ENCODE measurements around the gene CCDC74B.
"Not testable (repeated sequence)": the region's sequence is repeated elsewhere in the genome, so short reads cannot be mapped to it uniquely, and the experiment has no call there.

Gene CCDC74B

DNA sequence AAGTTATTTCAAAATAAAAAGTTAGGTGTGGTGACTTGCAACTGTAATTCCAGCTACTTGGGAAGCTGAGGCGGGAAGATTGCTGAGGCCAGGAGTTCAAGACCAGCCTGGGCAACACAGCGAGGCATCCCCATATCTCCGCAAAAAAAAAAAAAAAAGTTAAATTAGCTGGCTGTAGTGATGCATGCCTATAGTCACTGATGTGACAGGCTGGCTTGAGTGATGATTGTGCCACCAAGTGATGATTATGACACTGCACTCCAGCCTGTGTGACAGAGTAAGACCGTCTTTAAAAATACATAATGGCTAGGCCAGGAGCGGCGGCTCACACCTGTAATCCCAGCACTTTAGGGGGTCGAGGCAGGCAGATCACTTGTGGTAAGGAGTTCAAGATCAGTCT lies 25.0 kb upstream of the CCDC74B start:
- DNase-seq (ENCODE audit: low read depth, low spot score) = no peak
- no peak overlapping the region for H3K9ac ChIP-seq (ENCODE audit: insufficient read length, low read depth)
- no peak for TF ChIP-seq SUZ12 (IDR thresholded peaks at IDR 0.05; ENCODE audit: extremely low read depth, insufficient read depth, insufficient read length)
- TF ChIP-seq YY1 (IDR thresholded peaks at IDR 0.05; ENCODE audit: insufficient read depth, insufficient read length) = no peak
- no peak for TF ChIP-seq ZNF274 (IDR thresholded peaks at IDR 0.05; ENCODE audit: low read depth, low read length)
- H3K9me3 ChIP-seq (ENCODE audit: insufficient read depth, low read length) = no peaks in the 10 kb centered on the region
- H3K4me1 ChIP-seq (ENCODE audit: insufficient read depth, insufficient read length) = no peaks in the 10 kb centered on the region
- peaks cover 95% of the 10 kb centered on the region for H3K36me3 ChIP-seq (ENCODE audit: insufficient read depth, insufficient read length, low read length)
- no peaks in the 10 kb centered on the region for H3K27me3 ChIP-seq (ENCODE audit: insufficient read depth, insufficient read length)
- no peak overlapping the region for H3K4me3 ChIP-seq (ENCODE audit: insufficient read length, low read depth)

DNA sequence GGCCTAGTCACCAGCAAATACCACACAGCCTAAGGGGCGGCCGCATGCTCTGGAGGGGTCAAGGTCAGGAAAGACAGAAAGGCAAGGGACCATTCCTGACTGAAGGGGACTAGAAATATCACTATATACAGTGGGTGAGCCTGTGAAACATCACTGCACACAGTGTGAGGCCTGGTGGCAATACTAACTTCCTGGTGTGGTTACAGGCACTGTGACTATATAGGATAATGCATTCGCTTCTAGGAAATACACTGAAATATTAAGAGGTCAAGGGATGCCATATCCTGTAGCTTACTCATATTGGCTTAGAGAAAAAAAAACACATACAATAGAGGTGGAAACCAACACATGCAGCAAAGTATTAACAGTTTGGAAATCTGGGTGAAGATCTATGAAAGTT lies 24.3 kb upstream of the CCDC74B start:
- H3K9ac ChIP-seq (ENCODE audit: insufficient read length, low read depth); H3K4me1 ChIP-seq (ENCODE audit: insufficient read depth, insufficient read length); H3K4me3 ChIP-seq (ENCODE audit: insufficient read length, low read depth); H3K9me3 ChIP-seq (ENCODE audit: insufficient read depth, low read length); H3K27me3 ChIP-seq (ENCODE audit: insufficient read depth, insufficient read length); DNase-seq (ENCODE audit: low read depth, low spot score): not testable (repeated sequence)
- H3K36me3 ChIP-seq (ENCODE audit: insufficient read depth, insufficient read length, low read length) = peaks cover 94% of the 10 kb centered on the region

DNA sequence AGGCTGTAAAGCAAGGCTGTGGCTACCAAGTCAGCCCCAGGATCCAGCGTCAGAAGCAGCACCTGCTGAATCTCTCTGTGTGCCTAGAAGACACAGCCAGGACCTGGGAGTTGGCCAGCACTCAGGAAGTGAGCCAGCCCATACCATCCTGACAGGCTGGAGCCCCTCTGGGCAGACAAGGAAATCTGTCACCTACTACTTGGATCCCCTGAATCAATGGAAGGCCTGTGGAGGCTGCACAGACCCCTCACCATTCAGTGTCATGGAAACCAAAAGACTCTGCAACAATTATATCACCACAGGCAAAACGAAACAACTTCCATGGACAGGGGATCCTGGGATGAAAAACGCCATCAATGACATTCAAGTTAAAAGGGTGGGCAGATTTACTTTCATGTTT lies 21.7 kb upstream of the CCDC74B start:
- not testable (repeated sequence) for H3K9ac ChIP-seq (ENCODE audit: insufficient read length, low read depth); H3K9me3 ChIP-seq (ENCODE audit: insufficient read depth, low read length); DNase-seq (ENCODE audit: low read depth, low spot score); H3K4me3 ChIP-seq (ENCODE audit: insufficient read length, low read depth); H3K27me3 ChIP-seq (ENCODE audit: insufficient read depth, insufficient read length); H3K4me1 ChIP-seq (ENCODE audit: insufficient read depth, insufficient read length)
- peaks cover 86% of the 10 kb centered on the region for H3K36me3 ChIP-seq (ENCODE audit: insufficient read depth, insufficient read length, low read length)

DNA sequence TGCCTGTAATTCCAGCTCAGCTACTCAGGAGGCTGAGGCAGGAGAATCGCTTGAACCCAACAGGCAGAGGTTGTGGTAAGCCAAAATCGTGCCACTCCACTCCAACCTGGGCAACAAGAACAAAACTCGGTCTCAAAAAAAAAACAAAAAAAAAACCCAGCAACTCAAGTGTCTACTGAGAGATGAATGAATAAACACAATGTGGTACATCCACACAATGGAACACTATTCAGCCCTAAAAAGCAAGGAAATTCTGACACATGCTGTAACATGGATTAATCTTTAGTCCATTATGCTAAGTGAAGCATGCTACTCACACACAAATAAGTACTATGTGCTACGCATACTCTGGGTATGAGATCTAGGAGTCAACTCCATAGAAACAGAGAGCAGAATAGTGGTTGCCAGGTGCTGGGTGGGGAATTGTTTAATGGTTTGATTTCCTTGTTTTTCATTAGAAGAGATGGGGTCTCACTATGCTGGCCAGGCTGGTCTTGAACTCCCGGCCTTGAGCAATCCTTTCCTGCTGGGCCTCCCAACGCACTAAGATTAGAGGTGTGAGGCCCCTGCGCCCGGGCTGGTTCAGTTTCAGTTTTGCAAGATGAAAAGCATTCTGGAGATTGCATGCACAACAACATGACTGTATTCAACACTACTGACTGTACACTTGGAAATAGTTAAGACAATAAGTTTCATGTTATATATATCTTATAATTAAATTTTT lies 20.5 kb upstream of the CCDC74B start:
- Histone ChIP-seq H3K36me3 (ENCODE audit: insufficient read depth, insufficient read length, low read length) (peaks cover 80% of the 10 kb centered on the region), H3K4me3 (ENCODE audit: insufficient read length, low read depth) (no peak overlapping the region), H3K9me3 (ENCODE audit: insufficient read depth, low read length) (no peaks in the 10 kb centered on the region), H3K27me3 (ENCODE audit: insufficient read depth, insufficient read length) (no peaks in the 10 kb centered on the region), H3K9ac (ENCODE audit: insufficient read length, low read depth) (no peak overlapping the region), H3K4me1 (ENCODE audit: insufficient read depth, insufficient read length) (no peaks in the 10 kb centered on the region)
- no peak for DNase-seq (ENCODE audit: low read depth, low spot score)
- TF ChIP-seq SUZ12 (IDR thresholded peaks at IDR 0.05; ENCODE audit: extremely low read depth, insufficient read depth, insufficient read length) (no peak), ZNF274 (IDR thresholded peaks at IDR 0.05; ENCODE audit: low read depth, low read length) (no peak), YY1 (IDR thresholded peaks at IDR 0.05; ENCODE audit: insufficient read depth, insufficient read length) (no peak)

DNA sequence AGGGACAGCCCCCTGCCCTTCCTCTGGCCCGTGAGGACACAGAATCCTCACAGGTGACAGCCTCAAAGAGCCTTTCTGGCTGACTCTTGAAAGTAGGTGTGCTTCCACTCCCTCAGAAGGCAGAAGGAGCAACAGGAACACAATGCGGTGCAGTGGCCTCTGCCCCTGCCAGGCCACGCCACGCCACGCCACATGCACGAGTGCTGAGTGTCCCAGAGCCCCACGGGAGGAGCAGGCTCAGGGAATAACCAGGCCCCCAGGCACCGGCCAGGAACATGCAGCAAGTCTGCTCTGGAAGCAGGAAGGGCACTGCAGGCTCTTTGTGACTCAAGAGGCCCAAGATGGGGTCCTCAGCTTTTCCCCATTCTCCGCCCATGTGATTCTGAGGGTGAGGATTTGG lies 18.1 kb upstream of the CCDC74B start:
- H3K4me3 ChIP-seq (ENCODE audit: insufficient read length, low read depth) = no peak overlapping the region
- no peak for TF ChIP-seq SUZ12 (IDR thresholded peaks at IDR 0.05; ENCODE audit: extremely low read depth, insufficient read depth, insufficient read length)
- no peak for TF ChIP-seq ZNF274 (IDR thresholded peaks at IDR 0.05; ENCODE audit: low read depth, low read length)
- TF ChIP-seq YY1 (IDR thresholded peaks at IDR 0.05; ENCODE audit: insufficient read depth, insufficient read length) = no peak
- peaks cover 75% of the 10 kb centered on the region for H3K36me3 ChIP-seq (ENCODE audit: insufficient read depth, insufficient read length, low read length)
- no peaks in the 10 kb centered on the region for H3K9me3 ChIP-seq (ENCODE audit: insufficient read depth, low read length)
- H3K9ac ChIP-seq (ENCODE audit: insufficient read length, low read depth) = no peak overlapping the region
- no peak for DNase-seq (ENCODE audit: low read depth, low spot score)
- no peaks in the 10 kb centered on the region for H3K27me3 ChIP-seq (ENCODE audit: insufficient read depth, insufficient read length)
- H3K4me1 ChIP-seq (ENCODE audit: insufficient read depth, insufficient read length) = no peaks in the 10 kb centered on the region

DNA sequence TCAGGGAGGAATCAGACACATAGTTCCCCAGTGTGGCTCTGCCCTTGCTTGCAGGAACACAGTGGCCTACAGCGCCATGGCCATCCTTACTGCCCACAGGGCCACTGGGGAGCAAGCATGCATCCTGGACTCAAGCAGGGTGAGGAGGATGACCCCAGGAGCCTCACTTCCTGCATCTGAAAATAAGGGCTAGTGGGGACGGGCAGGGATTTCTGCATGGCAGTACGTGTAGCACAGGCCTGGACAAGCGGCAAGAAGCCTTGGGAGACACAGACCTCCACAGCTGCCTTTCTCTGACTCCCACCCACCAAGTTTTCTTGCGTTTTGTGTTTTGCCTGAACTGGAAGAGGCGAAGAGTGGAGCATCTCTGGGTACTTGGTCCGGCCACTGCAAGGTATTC lies 17.6 kb upstream of the CCDC74B start:
- not testable (repeated sequence) for H3K27me3 ChIP-seq (ENCODE audit: insufficient read depth, insufficient read length); H3K9me3 ChIP-seq (ENCODE audit: insufficient read depth, low read length); H3K4me3 ChIP-seq (ENCODE audit: insufficient read length, low read depth); H3K9ac ChIP-seq (ENCODE audit: insufficient read length, low read depth); H3K4me1 ChIP-seq (ENCODE audit: insufficient read depth, insufficient read length); DNase-seq (ENCODE audit: low read depth, low spot score)
- peaks cover 72% of the 10 kb centered on the region for H3K36me3 ChIP-seq (ENCODE audit: insufficient read depth, insufficient read length, low read length)

DNA sequence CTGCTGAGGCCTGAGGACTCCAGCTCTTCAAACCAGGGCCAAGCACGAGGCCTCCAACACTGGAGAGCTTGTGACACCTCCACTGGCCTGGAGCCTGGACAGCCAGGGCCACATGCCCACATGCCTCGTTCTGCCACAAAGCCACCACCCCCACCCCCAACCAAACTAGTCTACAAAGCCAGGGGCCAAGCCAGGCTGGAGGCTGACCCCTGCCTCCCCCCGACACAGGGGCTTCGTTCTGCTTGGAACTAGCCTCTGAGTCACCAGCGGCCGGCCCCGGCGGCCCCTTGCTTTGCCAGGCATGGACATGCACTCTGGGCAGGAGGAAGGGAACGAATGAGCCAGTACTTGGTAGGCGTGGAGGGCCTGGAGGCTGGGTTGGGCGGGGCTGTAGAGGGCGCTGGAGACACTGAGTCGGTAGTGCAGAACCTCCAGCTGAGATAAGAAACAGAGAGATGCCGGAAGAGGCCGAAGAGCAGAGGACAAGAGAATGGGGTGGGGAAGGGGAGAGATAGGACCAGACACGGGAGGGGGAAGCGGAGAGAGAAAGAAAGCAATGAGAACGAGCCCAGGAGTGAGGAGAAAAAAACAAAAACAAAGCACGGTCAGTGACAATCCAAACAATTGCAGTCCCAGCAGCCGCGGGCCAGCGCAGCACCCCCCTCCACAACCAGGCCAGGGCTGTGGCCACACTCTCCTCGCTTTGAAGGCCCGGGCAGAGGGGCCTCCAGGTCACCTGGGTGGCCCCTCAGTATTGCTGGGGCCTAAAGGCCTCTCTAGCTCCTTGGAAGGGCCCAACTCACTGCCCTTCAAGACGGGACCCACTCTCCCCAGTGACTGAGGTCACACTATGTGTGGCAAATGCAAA lies 16.2 kb upstream of the CCDC74B start:
- not testable (repeated sequence) for H3K4me3 ChIP-seq (ENCODE audit: insufficient read length, low read depth); H3K27me3 ChIP-seq (ENCODE audit: insufficient read depth, insufficient read length); DNase-seq (ENCODE audit: low read depth, low spot score); H3K9me3 ChIP-seq (ENCODE audit: insufficient read depth, low read length); H3K4me1 ChIP-seq (ENCODE audit: insufficient read depth, insufficient read length)
- peaks cover 71% of the 10 kb centered on the region for H3K36me3 ChIP-seq (ENCODE audit: insufficient read depth, insufficient read length, low read length)
- H3K9ac ChIP-seq (ENCODE audit: insufficient read length, low read depth) = peak overlapping the region; percentile 26

DNA sequence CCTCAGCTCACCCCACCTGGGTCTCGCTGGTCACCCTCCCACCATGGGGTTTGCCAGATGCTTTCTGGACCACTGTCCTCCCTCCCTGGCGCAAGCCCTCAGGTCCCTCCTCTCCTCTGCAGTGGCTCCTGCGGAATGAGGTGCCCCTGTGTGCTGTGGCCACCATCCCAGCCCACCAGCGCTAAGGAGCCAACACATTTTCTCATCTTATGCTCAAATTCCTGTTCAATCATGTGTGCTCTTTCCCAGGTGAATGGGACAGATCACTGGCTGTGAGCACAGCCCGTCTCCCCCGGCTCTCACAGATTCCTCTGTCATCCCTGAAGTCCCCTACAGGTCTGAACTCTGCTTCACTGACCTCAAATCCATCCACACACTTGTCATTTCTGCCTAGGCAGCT lies 15.2 kb upstream of the CCDC74B start:
- H3K4me3 ChIP-seq (ENCODE audit: insufficient read length, low read depth) = no peak overlapping the region
- H3K9ac ChIP-seq (ENCODE audit: insufficient read length, low read depth) = no peak overlapping the region
- H3K27me3 ChIP-seq (ENCODE audit: insufficient read depth, insufficient read length) = no peaks in the 10 kb centered on the region
- H3K4me1 ChIP-seq (ENCODE audit: insufficient read depth, insufficient read length) = peaks cover 2% of the 10 kb centered on the region
- TF ChIP-seq YY1 (IDR thresholded peaks at IDR 0.05; ENCODE audit: insufficient read depth, insufficient read length) (no peak), SUZ12 (IDR thresholded peaks at IDR 0.05; ENCODE audit: extremely low read depth, insufficient read depth, insufficient read length) (no peak), ZNF274 (IDR thresholded peaks at IDR 0.05; ENCODE audit: low read depth, low read length) (no peak)
- no peaks in the 10 kb centered on the region for H3K9me3 ChIP-seq (ENCODE audit: insufficient read depth, low read length)
- no peak for DNase-seq (ENCODE audit: low read depth, low spot score)
- peaks cover 71% of the 10 kb centered on the region for H3K36me3 ChIP-seq (ENCODE audit: insufficient read depth, insufficient read length, low read length)

DNA sequence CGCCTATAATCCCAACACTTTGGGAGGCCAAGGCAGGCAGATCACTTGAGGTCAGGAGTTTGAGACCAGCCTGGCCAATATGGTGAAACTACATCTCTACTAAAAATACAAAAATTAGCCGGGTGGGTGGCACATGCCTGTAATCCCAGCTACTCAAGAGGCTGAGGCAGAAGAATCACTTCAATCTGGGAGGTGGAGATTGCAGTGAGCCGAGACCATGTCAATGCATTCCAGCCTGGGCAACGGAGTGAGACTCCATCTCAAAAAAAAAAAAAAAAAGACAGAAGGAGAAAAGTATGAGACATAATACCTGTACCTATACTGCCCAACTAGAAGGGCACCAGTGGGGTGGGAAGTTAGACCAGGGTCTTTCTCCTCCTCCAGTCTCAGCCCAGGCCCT lies 14.5 kb upstream of the CCDC74B start:
- not testable (repeated sequence) for H3K27me3 ChIP-seq (ENCODE audit: insufficient read depth, insufficient read length); H3K9me3 ChIP-seq (ENCODE audit: insufficient read depth, low read length); DNase-seq (ENCODE audit: low read depth, low spot score); H3K9ac ChIP-seq (ENCODE audit: insufficient read length, low read depth); H3K4me1 ChIP-seq (ENCODE audit: insufficient read depth, insufficient read length); H3K4me3 ChIP-seq (ENCODE audit: insufficient read length, low read depth)
- H3K36me3 ChIP-seq (ENCODE audit: insufficient read depth, insufficient read length, low read length) = peaks cover 73% of the 10 kb centered on the region

All from NT2/D1 (cell line).